Natural killer cell (primary cell): Measurements from ENCODE around the gene TMEM52B. TPM values are rescaled to one million over a fixed set of nuclear protein-coding genes. Genes with fewer than 3 reads are reported as not detected.
A peak's percentile ranks its signal among the peaks of the same experiment; 100 is the strongest.

Experiments
- ATAC-seq, 3 donors: fragments of 150-1000 bp in 2 of 3; fragments of 200-7000 bp in 1 of 3; cut with Tn5 transposase; 1 replicate in 1 of 3; 2 replicates in 2 of 3; pipeline ENCODE4 v1.10.0; 2021; ENCODE audit warnings: mild to moderate bottlenecking in 2 of 3, moderate library complexity in 2 of 3
- DNase-seq, 2 donors: peaks; one replicate each; pipeline versions ENCODE4 v3.0.0 to v3.0.0-alpha.2; 2013 to 2021; ENCODE audit warnings: mixed read lengths in 1 of 2
- H3K27ac ChIP-seq: one replicate; pipeline ENCODE4 v1.5.1; 2013; ENCODE audit warnings: mild to moderate bottlenecking, low read length
- H3K27me3 ChIP-seq: one replicate; pipeline ENCODE4 v1.6.1; 2013; ENCODE audit warnings: low read length; ENCODE audit not compliant: control insufficient read depth, insufficient read depth
- H3K36me3 ChIP-seq: one replicate; pipeline ENCODE4 v1.6.1; 2013; ENCODE audit warnings: low read length; ENCODE audit not compliant: control insufficient read depth, insufficient read depth
- H3K4me1 ChIP-seq: one replicate; pipeline ENCODE4 v1.6.1; 2013; ENCODE audit warnings: low read length; ENCODE audit not compliant: control insufficient read depth, insufficient read depth
- H3K4me3 ChIP-seq: one replicate; pipeline ENCODE4 v1.5.1; 2013; ENCODE audit warnings: low read length
- H3K9me3 ChIP-seq: one replicate; pipeline ENCODE4 v1.6.1; 2013; ENCODE audit warnings: low read length; ENCODE audit not compliant: control insufficient read depth, insufficient read depth
- H3K27ac Mint-ChIP-seq, 2 donors: one replicate each; pipeline ENCODE4 v1.8.0; 2022; ENCODE audit warnings: mild to moderate bottlenecking in 2 of 2, mixed read lengths in 2 of 2, moderate library complexity in 1 of 2
- H3K27me3 Mint-ChIP-seq, 2 donors: one replicate each; pipeline ENCODE4 v1.8.0; 2022; ENCODE audit warnings: low read depth in 2 of 2, mixed read lengths in 2 of 2
- H3K36me3 Mint-ChIP-seq: one replicate; pipeline ENCODE4 v1.8.0; 2022; ENCODE audit warnings: mixed read lengths
- H3K4me1 Mint-ChIP-seq, 2 donors: one replicate each; pipeline ENCODE4 v1.8.0; 2022; ENCODE audit warnings: mixed read lengths in 2 of 2
- H3K4me3 Mint-ChIP-seq: one replicate; pipeline ENCODE4 v1.8.0; 2022; ENCODE audit warnings: mild to moderate bottlenecking, moderate library complexity, mixed read lengths
- H3K9me3 Mint-ChIP-seq, 2 donors: one replicate each; pipeline ENCODE4 v1.8.0; 2022; ENCODE audit warnings: mixed read lengths in 2 of 2
- WGBS: methylation state at CpG from one replicate; pipeline ENCODE4 v1.1.7; 2013; ENCODE audit warnings: missing lambda C conversion rate; ENCODE audit not compliant: insufficient coverage; 5-methylcytosine and 5-hydroxymethylcytosine counted together
- intact Hi-C: fragments of 100-400 bp; cut with micrococcal nuclease; formaldehyde crosslinking; loops from one replicate; pipeline ENCODE4 v1.14.2; 2022
- total RNA-seq, 4 donors: library from RNA; stranded (reverse); fragments of 120-200 nt in 1 of 4; gene quantifications; one replicate each; pipeline versions ENCODE4 v1.2.3 to v1.2.4, GENCODE V29; 2013 to 2022
- TF ChIP-seq, protein P1 (sequence below): fragments of 200-600 bp; IDR thresholded peaks from one replicate; pipeline ENCODE4 v1.8.0; 2022; ENCODE audit warnings: antibody characterized with exemption

The TMEM52B gene
- total RNA-seq, 3 donors from 2014 or later (not counting 1 experiment from before 2014, with no cell fraction given), result 1.5 TPM; not detected in 2

- Mint-ChIP-seq H3K27ac (no peak overlapping the region), H3K36me3 (no peaks in the 10 kb centered on the region), H3K27me3 (peaks cover 13 to 16% of the 10 kb centered on the region in 2 donors), H3K9me3 (no peaks in the 10 kb centered on the region), H3K4me3 (no peak overlapping the region), H3K4me1 (no peaks in the 10 kb centered on the region)
- H3K4me3 ChIP-seq, result no peak overlapping the region
- no peaks in the 10 kb centered on the region for H3K36me3 ChIP-seq
- no peak overlapping the region for H3K27ac ChIP-seq
- peaks cover 4% of the 10 kb centered on the region for H3K27me3 ChIP-seq
- ATAC-seq (peak; percentile 62 to 66 (median 63)), DNase-seq (peak in 1 of 2 donors; percentile 74)
- TF ChIP-seq, protein P1, sequence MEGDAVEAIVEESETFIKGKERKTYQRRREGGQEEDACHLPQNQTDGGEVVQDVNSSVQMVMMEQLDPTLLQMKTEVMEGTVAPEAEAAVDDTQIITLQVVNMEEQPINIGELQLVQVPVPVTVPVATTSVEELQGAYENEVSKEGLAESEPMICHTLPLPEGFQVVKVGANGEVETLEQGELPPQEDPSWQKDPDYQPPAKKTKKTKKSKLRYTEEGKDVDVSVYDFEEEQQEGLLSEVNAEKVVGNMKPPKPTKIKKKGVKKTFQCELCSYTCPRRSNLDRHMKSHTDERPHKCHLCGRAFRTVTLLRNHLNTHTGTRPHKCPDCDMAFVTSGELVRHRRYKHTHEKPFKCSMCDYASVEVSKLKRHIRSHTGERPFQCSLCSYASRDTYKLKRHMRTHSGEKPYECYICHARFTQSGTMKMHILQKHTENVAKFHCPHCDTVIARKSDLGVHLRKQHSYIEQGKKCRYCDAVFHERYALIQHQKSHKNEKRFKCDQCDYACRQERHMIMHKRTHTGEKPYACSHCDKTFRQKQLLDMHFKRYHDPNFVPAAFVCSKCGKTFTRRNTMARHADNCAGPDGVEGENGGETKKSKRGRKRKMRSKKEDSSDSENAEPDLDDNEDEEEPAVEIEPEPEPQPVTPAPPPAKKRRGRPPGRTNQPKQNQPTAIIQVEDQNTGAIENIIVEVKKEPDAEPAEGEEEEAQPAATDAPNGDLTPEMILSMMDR, result peak; percentile 60
- H3K9me3 ChIP-seq, result no peaks in the 10 kb centered on the region
- 5% methylated on average over 2 of the region's 2 CpGs for WGBS
- H3K4me1 ChIP-seq, result no peaks in the 10 kb centered on the region
- intact Hi-C loops, result loop anchor here (1.0 to 10.0 kb wide), 3 partner anchors 195 to 392 kb away; no protein-coding TSS in a partner anchor
Measured at GRCh38 chr12:10140001-10140400, 38.8 kb upstream of the TMEM52B start.

GRCh38 chr12:10142976-10143589 is 35.7 kb upstream of the TMEM52B start:
- ATAC-seq, result no peak
- H3K9me3 ChIP-seq, result no peaks in the 10 kb centered on the region
- H3K9me3 Mint-ChIP-seq, result no peaks in the 10 kb centered on the region
- H3K36me3 Mint-ChIP-seq, result no peaks in the 10 kb centered on the region
- H3K4me1 Mint-ChIP-seq, result no peaks in the 10 kb centered on the region
- H3K4me3 Mint-ChIP-seq, result no peak overlapping the region
- intact Hi-C loops, result loop anchor here (10.0 kb wide), 1 partner anchor 198 kb away; no protein-coding TSS in a partner anchor
- H3K4me3 ChIP-seq, result no peak overlapping the region
- peaks cover 4% of the 10 kb centered on the region for H3K27me3 ChIP-seq
- DNase-seq, result no peak
- H3K27ac ChIP-seq, result no peak overlapping the region
- no peaks in the 10 kb centered on the region for H3K4me1 ChIP-seq
- TF ChIP-seq, protein P1, result no peak
- no peaks in the 10 kb centered on the region for H3K36me3 ChIP-seq
- 0% methylated on average over 1 of the region's 1 CpG for WGBS
- H3K27me3 Mint-ChIP-seq, result peaks cover 9 to 16% of the 10 kb centered on the region in 2 donors
- no peak overlapping the region for H3K27ac Mint-ChIP-seq

DNA sequence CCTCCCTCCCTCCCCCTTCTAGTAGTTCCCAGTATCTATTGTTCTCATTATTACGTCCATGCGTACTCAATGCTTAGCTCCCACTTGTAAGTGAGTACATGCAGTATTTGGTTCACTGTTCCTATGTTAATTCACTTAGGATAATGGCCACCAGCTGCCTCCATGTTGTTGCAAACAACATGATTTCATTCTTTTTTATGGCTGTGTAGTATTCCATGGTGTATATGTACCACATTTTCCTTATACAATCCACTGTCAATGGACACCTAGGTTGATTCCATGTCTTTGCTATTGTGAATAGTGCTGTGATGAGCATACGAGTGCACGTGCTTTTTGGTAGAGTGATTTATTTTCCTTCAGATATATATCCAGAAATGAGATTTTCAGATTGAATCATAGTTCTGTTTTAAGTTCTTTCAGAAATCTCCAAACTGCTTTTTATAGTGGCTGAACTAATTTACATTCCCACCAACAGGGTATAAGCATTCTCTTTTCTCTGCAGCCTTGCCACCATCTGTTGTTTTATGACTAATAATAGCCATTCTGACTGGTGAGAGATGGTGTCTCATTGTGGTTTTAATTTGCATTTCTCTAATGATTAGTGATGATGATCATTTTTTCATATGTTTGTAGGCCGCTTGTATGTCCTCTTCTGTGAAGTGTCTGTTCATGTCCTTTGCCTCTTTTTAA is 31.0 kb upstream of the TMEM52B start:
- TF ChIP-seq, protein P1, result no peak
- Mint-ChIP-seq H3K36me3 (no peaks in the 10 kb centered on the region), H3K27me3 (peaks cover 9 to 16% of the 10 kb centered on the region in 2 donors), H3K9me3 (no peaks in the 10 kb centered on the region), H3K4me3 (no peak overlapping the region), H3K4me1 (peaks cover under 1% of the 10 kb centered on the region in 2 donors), H3K27ac (no peak overlapping the region)
- Histone ChIP-seq H3K27me3 (peaks cover 2% of the 10 kb centered on the region), H3K9me3 (no peaks in the 10 kb centered on the region), H3K27ac (no peak overlapping the region), H3K4me1 (peaks cover under 1% of the 10 kb centered on the region), H3K36me3 (no peaks in the 10 kb centered on the region), H3K4me3 (no peak overlapping the region)
- DNase-seq (no peak), ATAC-seq (no peak)
- WGBS, result 90% methylated on average over 3 of the region's 5 CpGs
- intact Hi-C loops, result loop anchor here (10.0 kb wide), 1 partner anchor 203 kb away; no protein-coding TSS in a partner anchor
